Measurements from ENCODE around the gene TMED9. TPM values are rescaled to one million over a fixed set of nuclear protein-coding genes. Genes with fewer than 3 reads are reported as not detected.

Gene TMED9
- total and polyA plus RNA-seq, 2 donors (not counting 3 experiments of a cell fraction or from before 2014, with no cell fraction given): 291 to 331 TPM

DNA sequence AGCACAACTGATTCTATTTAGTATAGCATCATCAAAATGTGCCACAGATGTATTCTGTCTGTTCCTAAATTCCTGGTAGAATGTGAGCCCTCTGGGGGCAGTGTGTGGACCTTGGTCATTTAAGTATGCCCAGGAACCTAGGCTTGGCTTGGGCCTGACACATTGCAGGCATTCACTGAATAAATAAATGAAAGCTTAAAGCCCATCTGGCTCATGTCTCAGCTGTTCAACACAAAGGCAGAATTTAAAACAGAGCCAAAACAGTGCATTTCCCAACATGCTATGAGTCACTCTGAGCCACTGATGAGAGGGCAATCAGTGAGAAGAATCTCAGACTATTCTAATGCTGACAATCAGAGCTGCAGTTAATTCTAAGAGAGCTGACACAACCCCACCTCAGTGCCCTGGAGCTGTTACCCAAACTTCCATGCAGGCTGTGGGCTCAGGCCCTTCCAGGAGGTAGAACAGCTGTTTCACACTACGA lies 45.7 kb upstream of the TMED9 start:
- Histone ChIP-seq H3K9me1 (replicated peaks; ENCODE audit: control insufficient read depth, extremely low read depth, insufficient read depth, low read length) (no peaks in the 10 kb centered on the region), H3K79me2 (ENCODE audit: control insufficient read depth, insufficient read depth, low read length) (peaks cover 64% of the 10 kb centered on the region), H4K20me1 (replicated peaks; ENCODE audit: control insufficient read depth, extremely low read depth, insufficient read depth, low read length) (peaks cover 9% of the 10 kb centered on the region), H3K9me3 (replicated peaks; ENCODE audit: control insufficient read depth, insufficient read depth, low read length) (no peaks in the 10 kb centered on the region), H3K9ac (replicated peaks; ENCODE audit: extremely low read depth, insufficient read depth, low read length) (no peak overlapping the region), H2AFZ (ENCODE audit: low read depth, low read length) (no peak overlapping the region), H3K4me3 (replicated peaks in 1 of 3; ENCODE audit: insufficient read depth in 1 of 3, low read depth in 1 of 3, low read length in 3 of 3) (no peak overlapping the region), H3K4me2 (ENCODE audit: insufficient read depth, low read length) (no peak overlapping the region), H3K36me3 (ENCODE audit: control insufficient read depth in 2 of 2, extremely low read depth in 1 of 2, insufficient read depth in 2 of 2, low read length in 2 of 2) (peaks cover 0 to 2% of the 10 kb centered on the region in 2 experiments), H3K27me3 (ENCODE audit: control insufficient read depth in 2 of 2, insufficient read depth in 2 of 2, low read length in 2 of 2) (no peaks in the 10 kb centered on the region), H3K4me1 (ENCODE audit: control insufficient read depth, extremely low read depth, insufficient read depth, low read length) (peaks cover 15% of the 10 kb centered on the region), H3K27ac (ENCODE audit: insufficient read depth, low read depth, low read length) (peak overlapping the region; percentile 52)
- DNase-seq (ENCODE audit: low read depth, low spot score) (peak; percentile 87), FAIRE-seq (peak; percentile 90)
- CTCF ChIA-PET: interaction anchor here (0.7 to 1.7 kb wide), 11 partner anchors 9 to 228 kb away, joined by 3 to 7 read pairs (median 3); partner anchors contain the start of genes DDX41 and TMED9
- intact Hi-C loops (cut with micrococcal nuclease): loop anchor here (2.0 kb wide), 1 partner anchor 51 kb away; no protein-coding TSS in a partner anchor
- BruUV-seq (replicated peaks): no TSS peak
- dilution Hi-C loops (cut with MboI; ENCODE audit: extremely low pct_ligation_motif_present, low sequenced_read_pairs): no loop called here
- POLR2A ChIA-PET: interaction anchor here (0.6 kb wide), 1 partner anchor 15 kb away, joined by 6 read pairs; no protein-coding TSS in a partner anchor
- TF ChIP-seq, protein P1, sequence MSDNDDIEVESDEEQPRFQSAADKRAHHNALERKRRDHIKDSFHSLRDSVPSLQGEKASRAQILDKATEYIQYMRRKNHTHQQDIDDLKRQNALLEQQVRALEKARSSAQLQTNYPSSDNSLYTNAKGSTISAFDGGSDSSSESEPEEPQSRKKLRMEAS (IDR thresholded peaks at IDR 0.05; ENCODE audit: insufficient read depth, insufficient read length): no peak
- TF ChIP-seq POLR2A (IDR thresholded peaks at IDR 0.05; ENCODE audit: low read depth, low read length) (no peak), POLR2AphosphoS5 (IDR thresholded peaks at IDR 0.05; ENCODE audit: insufficient read depth, low read depth, low read length) (peak; percentile 19), JUN (IDR thresholded peaks at IDR 0.05; ENCODE audit: borderline replicate concordance, insufficient read depth, insufficient read length, low read depth) (peak; percentile 66), FOS (IDR thresholded peaks at IDR 0.05; ENCODE audit: borderline replicate concordance, insufficient read depth, low read length) (peak; percentile 92), MYC (IDR thresholded peaks at IDR 0.05; ENCODE audit: low read depth, low read length) (no peak), GATA2 (IDR thresholded peaks at IDR 0.05; ENCODE audit: insufficient read depth, insufficient read length, low read depth, low read length) (peak; percentile 72)
- TF ChIP-seq, protein P2, sequence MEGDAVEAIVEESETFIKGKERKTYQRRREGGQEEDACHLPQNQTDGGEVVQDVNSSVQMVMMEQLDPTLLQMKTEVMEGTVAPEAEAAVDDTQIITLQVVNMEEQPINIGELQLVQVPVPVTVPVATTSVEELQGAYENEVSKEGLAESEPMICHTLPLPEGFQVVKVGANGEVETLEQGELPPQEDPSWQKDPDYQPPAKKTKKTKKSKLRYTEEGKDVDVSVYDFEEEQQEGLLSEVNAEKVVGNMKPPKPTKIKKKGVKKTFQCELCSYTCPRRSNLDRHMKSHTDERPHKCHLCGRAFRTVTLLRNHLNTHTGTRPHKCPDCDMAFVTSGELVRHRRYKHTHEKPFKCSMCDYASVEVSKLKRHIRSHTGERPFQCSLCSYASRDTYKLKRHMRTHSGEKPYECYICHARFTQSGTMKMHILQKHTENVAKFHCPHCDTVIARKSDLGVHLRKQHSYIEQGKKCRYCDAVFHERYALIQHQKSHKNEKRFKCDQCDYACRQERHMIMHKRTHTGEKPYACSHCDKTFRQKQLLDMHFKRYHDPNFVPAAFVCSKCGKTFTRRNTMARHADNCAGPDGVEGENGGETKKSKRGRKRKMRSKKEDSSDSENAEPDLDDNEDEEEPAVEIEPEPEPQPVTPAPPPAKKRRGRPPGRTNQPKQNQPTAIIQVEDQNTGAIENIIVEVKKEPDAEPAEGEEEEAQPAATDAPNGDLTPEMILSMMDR (IDR thresholded peaks at IDR 0.05; ENCODE audit: extremely low read depth in 1 of 2, insufficient read depth in 1 of 2, low read depth in 1 of 2, low read length in 2 of 2): no peak
